ENCODE measurements around the gene PDSS2.

Gene PDSS2

GRCh38 chr6:107473660-107474059, 14.3 kb upstream of the PDSS2 start:
- Histone ChIP-seq H3K9ac (no peak overlapping the region), H3K4me3 (IDR thresholded peaks at IDR 0.05; ENCODE audit: insufficient read depth, low read depth, low read length) (no peak overlapping the region), H2AFZ (ENCODE audit: low read depth) (no peak overlapping the region), H3K27ac (no peak overlapping the region), H4K20me1 (ENCODE audit: insufficient read depth) (no peaks in the 10 kb centered on the region), H3K27me3 (ENCODE audit: insufficient read depth, low read depth) (no peaks in the 10 kb centered on the region), H3K4me1 (ENCODE audit: low read depth, poor library complexity, severe bottlenecking) (no peaks in the 10 kb centered on the region), H3K79me2 (ENCODE audit: insufficient read depth, low read depth) (no peaks in the 10 kb centered on the region), H3K36me3 (ENCODE audit: insufficient read depth) (no peaks in the 10 kb centered on the region), H3K4me2 (no peak overlapping the region)
- TF ChIP-seq CTCF (conservative IDR thresholded peaks at IDR 0.05; ENCODE audit: low read depth, low read length): no peak

GRCh38 chr6:107470364-107470763, 11.0 kb upstream of the PDSS2 start:
- Histone ChIP-seq H3K4me3 (IDR thresholded peaks at IDR 0.05; ENCODE audit: insufficient read depth, low read depth, low read length) (no peak overlapping the region), H3K79me2 (ENCODE audit: insufficient read depth, low read depth) (no peaks in the 10 kb centered on the region), H3K27me3 (ENCODE audit: insufficient read depth, low read depth) (no peaks in the 10 kb centered on the region), H2AFZ (ENCODE audit: low read depth) (no peak overlapping the region), H3K27ac (no peak overlapping the region), H3K4me1 (ENCODE audit: low read depth, poor library complexity, severe bottlenecking) (no peaks in the 10 kb centered on the region), H4K20me1 (ENCODE audit: insufficient read depth) (no peaks in the 10 kb centered on the region), H3K36me3 (ENCODE audit: insufficient read depth) (no peaks in the 10 kb centered on the region), H3K4me2 (no peak overlapping the region), H3K9ac (no peak overlapping the region)
- no peak for TF ChIP-seq CTCF (conservative IDR thresholded peaks at IDR 0.05; ENCODE audit: low read depth, low read length)

GRCh38 chr6:107466062-107466461, 6.7 kb upstream of the PDSS2 start:
- no peak overlapping the region for H2AFZ ChIP-seq (ENCODE audit: low read depth)
- H3K9ac ChIP-seq: no peak overlapping the region
- H3K4me3 ChIP-seq (IDR thresholded peaks at IDR 0.05; ENCODE audit: insufficient read depth, low read depth, low read length): no peak overlapping the region
- H3K27me3 ChIP-seq (ENCODE audit: insufficient read depth, low read depth): no peaks in the 10 kb centered on the region
- no peak overlapping the region for H3K27ac ChIP-seq
- H4K20me1 ChIP-seq (ENCODE audit: insufficient read depth): no peaks in the 10 kb centered on the region
- no peaks in the 10 kb centered on the region for H3K79me2 ChIP-seq (ENCODE audit: insufficient read depth, low read depth)
- H3K4me2 ChIP-seq: no peak overlapping the region
- no peaks in the 10 kb centered on the region for H3K36me3 ChIP-seq (ENCODE audit: insufficient read depth)
- TF ChIP-seq CTCF (conservative IDR thresholded peaks at IDR 0.05; ENCODE audit: low read depth, low read length): no peak
- no peaks in the 10 kb centered on the region for H3K4me1 ChIP-seq (ENCODE audit: low read depth, poor library complexity, severe bottlenecking)

- TF ChIP-seq CTCF (conservative IDR thresholded peaks at IDR 0.05; ENCODE audit: low read depth, low read length): no peak
- Histone ChIP-seq H3K9ac (peak overlapping the region; percentile 61; the same call in 1 of the 2 replicates), H4K20me1 (ENCODE audit: insufficient read depth) (no peaks in the 10 kb centered on the region), H3K27me3 (ENCODE audit: insufficient read depth, low read depth) (no peaks in the 10 kb centered on the region), H2AFZ (ENCODE audit: low read depth) (peak overlapping the region; percentile 76), H3K36me3 (ENCODE audit: insufficient read depth) (no peaks in the 10 kb centered on the region), H3K27ac (no peak overlapping the region), H3K4me1 (ENCODE audit: low read depth, poor library complexity, severe bottlenecking) (no peaks in the 10 kb centered on the region), H3K4me2 (peak overlapping the region; percentile 48), H3K79me2 (ENCODE audit: insufficient read depth, low read depth) (no peaks in the 10 kb centered on the region), H3K4me3 (IDR thresholded peaks at IDR 0.05; ENCODE audit: insufficient read depth, low read depth, low read length) (no peak overlapping the region)
These were observed 793 bp upstream of the PDSS2 start for GRCh38 chr6:107460083-107460631.
